Fibroblast of lung (primary cell): ENCODE results near the gene UNC79. TPM values are rescaled to one million over a fixed set of nuclear protein-coding genes. Genes with fewer than 3 reads are reported as not detected.

Experiments
- DNase-seq, 2 donors: peaks; one replicate each; pipeline versions ENCODE4 v3.0.0 to v3.0.0-alpha.2; 2010; ENCODE audit warnings: low read depth in 2 of 2
- H2AFZ ChIP-seq: 2 replicates; pipeline ENCODE4 v1.5.1; 2012; ENCODE audit warnings: low read length, control low read depth, inconsistent platforms
- H3K27ac ChIP-seq: 2 replicates; pipeline ENCODE4 v1.5.1; 2011; ENCODE audit warnings: low read length, control low read depth; ENCODE audit not compliant: insufficient read depth
- H3K27me3 ChIP-seq: 2 replicates; pipeline ENCODE4 v1.5.1; 2011; ENCODE audit warnings: mild to moderate bottlenecking, low read length; ENCODE audit not compliant: control insufficient read depth, insufficient read depth
- H3K36me3 ChIP-seq: 2 replicates; pipeline ENCODE4 v1.5.1; 2011; ENCODE audit warnings: low read length; ENCODE audit not compliant: control insufficient read depth, insufficient read depth
- H3K4me1 ChIP-seq: 2 replicates; pipeline ENCODE4 v1.5.1; 2011; ENCODE audit warnings: low read length; ENCODE audit not compliant: control insufficient read depth, insufficient read depth; ENCODE audit errors: extremely low read depth
- H3K4me2 ChIP-seq: 2 replicates; pipeline ENCODE4 v1.5.1; 2011; ENCODE audit warnings: low read length, control low read depth; ENCODE audit not compliant: insufficient read depth; ENCODE audit errors: extremely low read depth
- H3K4me3 ChIP-seq, 4 experiments: fragments of 200-600 bp in 1 of 4; sonication (generic) in 1 of 4; replicated peaks in 1 of 4; 2 replicates each; pipeline ENCODE4 v1.5.1; 2011 to 2016; ENCODE audit warnings: low read length in 4 of 4, low read depth in 3 of 4, mild to moderate bottlenecking in 3 of 4, control low read depth in 2 of 4, inconsistent platforms in 1 of 4, mixed read lengths in 1 of 4; ENCODE audit not compliant: insufficient read depth in 1 of 4; ENCODE audit errors: control extremely low read depth in 1 of 4
- H3K79me2 ChIP-seq: 2 replicates; pipeline ENCODE4 v1.5.1; 2012; ENCODE audit warnings: mild to moderate bottlenecking, low read length, inconsistent platforms; ENCODE audit not compliant: control insufficient read depth, insufficient read depth
- H3K9ac ChIP-seq: 2 replicates; pipeline ENCODE4 v1.5.1; 2011; ENCODE audit warnings: mild to moderate bottlenecking, low read length, control low read depth; ENCODE audit not compliant: insufficient read depth
- H3K9me3 ChIP-seq: 2 replicates; pipeline ENCODE4 v1.5.1; 2012; ENCODE audit warnings: low read depth, low read length; ENCODE audit not compliant: control insufficient read depth, insufficient read depth
- H4K20me1 ChIP-seq: 2 replicates; pipeline ENCODE4 v1.5.1; 2011; ENCODE audit warnings: low read length; ENCODE audit not compliant: control insufficient read depth, insufficient read depth; ENCODE audit errors: extremely low read depth
- EZH2 ChIP-seq: IDR thresholded peaks from 2 replicates; pipeline ENCODE4 v1.5.1; 2012; ENCODE audit warnings: low read length, control low read depth, mild to moderate bottlenecking; ENCODE audit errors: missing control alignments
- polyA plus RNA-seq, 2 donors: library from polyadenylated mRNA; depleted of rRNA in 1 of 2; stranded (reverse) in 1 of 2; unstranded in 1 of 2; fragments of >200 nt; gene quantifications; 2 replicates each; pipeline ENCODE4 v1.2.1, GENCODE V29; 2011 to 2012; ENCODE audit warnings: missing spikeins in 1 of 2
- total RNA-seq: library from RNA; depleted of rRNA; stranded (reverse); fragments of >200 nt; gene quantifications from 2 replicates; pipeline ENCODE4 v1.2.1, GENCODE V29; 2014
- TF ChIP-seq, protein P1 (sequence below), 2 donors: IDR thresholded peaks in 1 of 2; conservative IDR thresholded peaks in 1 of 2; 1 replicate in 1 of 2; 2 replicates in 1 of 2; pipeline ENCODE4 v1.5.1; 2011 to 2012; ENCODE audit warnings: low read length in 2 of 2, control low read depth in 1 of 2, inconsistent platforms in 1 of 2, low read depth in 1 of 2, mild to moderate bottlenecking in 1 of 2

Gene UNC79
- total and polyA plus RNA-seq, 2 donors (not counting 1 experiment from before 2014, with no cell fraction given), result 0.02 to 0.17 TPM

DNA sequence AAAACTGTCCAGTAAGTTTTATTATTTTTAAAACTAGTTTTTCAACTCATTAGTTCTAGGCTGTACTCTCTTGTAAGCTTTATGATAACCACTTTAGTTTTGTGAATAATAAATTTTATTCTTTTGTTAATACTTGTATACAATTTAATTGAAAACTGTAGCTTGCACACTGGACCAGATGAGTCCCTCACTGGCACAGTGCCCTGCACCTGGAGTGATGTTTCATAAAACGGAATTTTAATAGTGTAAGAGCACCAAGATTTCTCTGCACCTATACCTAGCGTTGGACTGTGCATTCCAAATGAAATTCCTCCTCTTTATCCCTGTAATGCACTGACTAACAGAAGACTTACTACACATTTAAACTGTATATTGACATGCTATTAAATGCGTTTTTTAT lies 276.7 kb downstream of the UNC79 start:
- Histone ChIP-seq H2AFZ (no peak overlapping the region), H3K4me3 (no peak overlapping the region), H3K9ac (no peak overlapping the region), H3K9me3 (no peaks in the 10 kb centered on the region), H4K20me1 (no peaks in the 10 kb centered on the region), H3K27me3 (no peaks in the 10 kb centered on the region), H3K36me3 (no peaks in the 10 kb centered on the region), H3K4me1 (no peaks in the 10 kb centered on the region), H3K79me2 (no peaks in the 10 kb centered on the region), H3K27ac (no peak overlapping the region), H3K4me2 (no peak overlapping the region)
- TF ChIP-seq EZH2, result no peak
- TF ChIP-seq, protein P1, sequence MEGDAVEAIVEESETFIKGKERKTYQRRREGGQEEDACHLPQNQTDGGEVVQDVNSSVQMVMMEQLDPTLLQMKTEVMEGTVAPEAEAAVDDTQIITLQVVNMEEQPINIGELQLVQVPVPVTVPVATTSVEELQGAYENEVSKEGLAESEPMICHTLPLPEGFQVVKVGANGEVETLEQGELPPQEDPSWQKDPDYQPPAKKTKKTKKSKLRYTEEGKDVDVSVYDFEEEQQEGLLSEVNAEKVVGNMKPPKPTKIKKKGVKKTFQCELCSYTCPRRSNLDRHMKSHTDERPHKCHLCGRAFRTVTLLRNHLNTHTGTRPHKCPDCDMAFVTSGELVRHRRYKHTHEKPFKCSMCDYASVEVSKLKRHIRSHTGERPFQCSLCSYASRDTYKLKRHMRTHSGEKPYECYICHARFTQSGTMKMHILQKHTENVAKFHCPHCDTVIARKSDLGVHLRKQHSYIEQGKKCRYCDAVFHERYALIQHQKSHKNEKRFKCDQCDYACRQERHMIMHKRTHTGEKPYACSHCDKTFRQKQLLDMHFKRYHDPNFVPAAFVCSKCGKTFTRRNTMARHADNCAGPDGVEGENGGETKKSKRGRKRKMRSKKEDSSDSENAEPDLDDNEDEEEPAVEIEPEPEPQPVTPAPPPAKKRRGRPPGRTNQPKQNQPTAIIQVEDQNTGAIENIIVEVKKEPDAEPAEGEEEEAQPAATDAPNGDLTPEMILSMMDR (conservative IDR thresholded peaks at IDR 0.05 in 1 of 2, IDR thresholded peaks at IDR 0.05 in 1 of 2; ENCODE audit: low read depth in 1 of 2, low read length in 2 of 2), result no peak
- no peak for DNase-seq

DNA sequence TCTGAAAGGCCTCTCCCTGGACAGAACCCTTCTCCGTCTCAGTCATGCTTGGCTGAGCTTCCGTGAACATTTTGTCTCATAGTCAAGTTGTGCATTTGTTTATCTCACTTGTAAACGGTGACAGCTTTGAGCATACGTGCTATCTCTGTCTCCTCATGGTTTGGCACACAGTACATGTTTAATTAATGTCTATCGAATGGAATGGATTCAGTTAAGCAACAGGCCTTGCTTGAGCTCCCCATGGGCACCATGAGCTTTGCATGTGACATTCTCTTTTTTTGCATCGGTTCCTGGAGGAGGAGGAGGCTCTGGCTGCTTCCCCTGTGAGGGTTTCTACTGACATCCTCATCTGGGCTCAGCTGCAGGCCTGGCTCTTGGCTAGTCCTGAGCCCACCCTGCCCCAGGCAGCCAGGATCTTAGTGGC lies 277.6 kb downstream of the UNC79 start:
- H4K20me1 ChIP-seq, result no peaks in the 10 kb centered on the region
- no peak for DNase-seq
- H3K27ac ChIP-seq, result no peak overlapping the region
- H2AFZ ChIP-seq, result no peak overlapping the region
- no peak overlapping the region for H3K4me2 ChIP-seq
- H3K9me3 ChIP-seq, result no peaks in the 10 kb centered on the region
- H3K4me1 ChIP-seq, result no peaks in the 10 kb centered on the region
- TF ChIP-seq, protein P1 (conservative IDR thresholded peaks at IDR 0.05 in 1 of 2, IDR thresholded peaks at IDR 0.05 in 1 of 2; ENCODE audit: low read depth in 1 of 2, low read length in 2 of 2), result no peak
- no peak for TF ChIP-seq EZH2
- no peak overlapping the region for H3K9ac ChIP-seq
- H3K36me3 ChIP-seq, result no peaks in the 10 kb centered on the region
- no peaks in the 10 kb centered on the region for H3K79me2 ChIP-seq
- H3K27me3 ChIP-seq, result no peaks in the 10 kb centered on the region
- no peak overlapping the region for H3K4me3 ChIP-seq

DNA sequence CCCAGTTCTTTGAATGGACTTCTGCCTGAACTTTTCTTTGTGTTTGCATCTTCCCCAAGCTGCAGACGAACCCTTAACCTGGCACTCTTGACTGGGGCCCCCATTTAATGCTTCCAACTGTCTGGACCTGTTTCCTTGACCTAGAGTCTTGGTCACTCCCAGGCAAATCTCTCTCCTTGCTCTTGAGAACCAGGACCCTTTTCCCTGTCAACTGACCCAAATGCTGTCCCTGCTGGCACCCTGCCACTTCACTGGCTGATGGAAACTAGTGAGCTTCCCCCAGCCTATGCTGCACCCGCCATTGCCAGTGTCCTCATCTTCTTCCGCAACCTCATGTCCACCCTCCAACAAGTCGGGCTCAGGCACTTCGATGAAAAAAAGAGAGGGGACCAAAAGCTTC lies 278.1 kb downstream of the UNC79 start:
- Histone ChIP-seq H3K27me3 (no peaks in the 10 kb centered on the region), H4K20me1 (no peaks in the 10 kb centered on the region), H3K9ac (no peak overlapping the region), H2AFZ (no peak overlapping the region), H3K9me3 (no peaks in the 10 kb centered on the region), H3K4me3 (no peak overlapping the region), H3K36me3 (no peaks in the 10 kb centered on the region), H3K79me2 (no peaks in the 10 kb centered on the region), H3K4me2 (no peak overlapping the region), H3K27ac (no peak overlapping the region), H3K4me1 (no peaks in the 10 kb centered on the region)
- DNase-seq, result no peak
- TF ChIP-seq EZH2, result no peak
